Activated naive CD8-positive, alpha-beta T cell treated with anti-CD3 and anti-CD28 coated beads, Interleukin-2, amount 10 ng/mL, durations not matched to agents 7 days and 5 days (primary cell): Measurements from ENCODE around the gene CBX1. TPM values are rescaled to one million over a fixed set of nuclear protein-coding genes. Genes with fewer than 3 reads are reported as not detected.
A peak's percentile ranks its signal among the peaks of the same experiment; 100 is the strongest.

ENCODE experiments used
- ATAC-seq: fragments of 150-1000 bp; cut with Tn5 transposase; one replicate; pipeline ENCODE4 v1.10.0; 2021; ENCODE audit warnings: low read depth, moderate library complexity
- POLR2A ChIA-PET: fragments of 350-600 bp; sonication (Branson Sonifier 250); formaldehyde crosslinking; loops from one replicate; lab custom pipeline; 2021; ENCODE audit warnings: antibody characterized with exemption; lab: Charles Lee
- DNase-seq: peaks from one replicate; pipeline ENCODE4 v3.0.0; 2021
- H3K27ac Mint-ChIP-seq: one replicate; pipeline ENCODE4 v1.8.0; 2022; ENCODE audit warnings: mild to moderate bottlenecking, mixed read lengths
- H3K27me3 Mint-ChIP-seq: one replicate; pipeline ENCODE4 v1.8.0; 2022; ENCODE audit warnings: mild to moderate bottlenecking, moderate library complexity, mixed read lengths
- H3K36me3 Mint-ChIP-seq: one replicate; pipeline ENCODE4 v1.8.0; 2021; ENCODE audit warnings: mild to moderate bottlenecking, mixed read lengths
- H3K4me1 Mint-ChIP-seq: one replicate; pipeline ENCODE4 v1.8.0; 2021; ENCODE audit warnings: mixed read lengths
- H3K4me3 Mint-ChIP-seq: one replicate; pipeline ENCODE4 v1.8.0; 2022; ENCODE audit warnings: mild to moderate bottlenecking, moderate library complexity, mixed read lengths
- H3K9me3 Mint-ChIP-seq: one replicate; pipeline ENCODE4 v1.8.0; 2021; ENCODE audit warnings: mixed read lengths
- total RNA-seq, 2 experiments: library from RNA; stranded (reverse); gene quantifications; one replicate each; pipeline ENCODE4 v1.2.3, GENCODE V29; 2021

Gene CBX1
- 10 to 100 TPM; 55.1 to 56.0 TPM for total RNA-seq

GRCh38 chr17:48101012-48101720 lies at the start of gene CBX1:
Gene CBX1, minus strand, starts transcription at chr17:48101478. Its CDS starts 24,474 bp downstream, at chr17:48077004.
- POLR2A ChIA-PET, result interaction anchor here (0.6 to 5.9 kb wide), 5 partner anchors 11 to 1510 kb away, joined by 3 to 45 read pairs (median 3); partner anchors contain the start of gene NFE2L1
- Mint-ChIP-seq H3K4me1 (peaks cover 41% of the 10 kb centered on the region), H3K27me3 (no peaks in the 10 kb centered on the region), H3K9me3 (no peaks in the 10 kb centered on the region), H3K27ac (peak within 1 kb of the TSS; percentile 94), H3K36me3 (peaks cover 13% of the 10 kb centered on the region), H3K4me3 (peak within 1 kb of the TSS; percentile 97)
- peak; percentile 97 for ATAC-seq
- DNase-seq, result peak; percentile 97

GRCh38 chr17:48150597-48151001 lies 49.3 kb upstream of the CBX1 start:
- Mint-ChIP-seq H3K27ac (no peak overlapping the region), H3K36me3 (peaks cover 15% of the 10 kb centered on the region), H3K4me3 (no peak overlapping the region), H3K27me3 (no peaks in the 10 kb centered on the region), H3K9me3 (no peaks in the 10 kb centered on the region), H3K4me1 (peaks cover 2% of the 10 kb centered on the region)
- ATAC-seq (no peak), DNase-seq (no peak)
- POLR2A ChIA-PET, result no interaction called here

- peaks cover 2% of the 10 kb centered on the region for H3K4me1 Mint-ChIP-seq
- H3K27ac Mint-ChIP-seq, result no peak overlapping the region
- H3K4me3 Mint-ChIP-seq, result no peak overlapping the region
- H3K36me3 Mint-ChIP-seq, result peaks cover 17% of the 10 kb centered on the region
- H3K9me3 Mint-ChIP-seq, result no peaks in the 10 kb centered on the region
- POLR2A ChIA-PET, result no interaction called here
- DNase-seq, result no peak
- ATAC-seq, result no peak
- H3K27me3 Mint-ChIP-seq, result no peaks in the 10 kb centered on the region
Observed at GRCh38 chr17:48149787-48150463, 48.6 kb upstream of the CBX1 start.

- Mint-ChIP-seq H3K4me3 (no peak overlapping the region), H3K9me3 (no peaks in the 10 kb centered on the region), H3K27ac (no peak overlapping the region), H3K27me3 (no peaks in the 10 kb centered on the region), H3K4me1 (peaks cover under 1% of the 10 kb centered on the region), H3K36me3 (peaks cover 16% of the 10 kb centered on the region)
- ATAC-seq, result no peak
- DNase-seq, result no peak
- POLR2A ChIA-PET, result no interaction called here
Observed at GRCh38 chr17:48148854-48149786, 47.8 kb upstream of the CBX1 start.

- H3K9me3 Mint-ChIP-seq, result no peaks in the 10 kb centered on the region
- H3K4me3 Mint-ChIP-seq, result no peak overlapping the region
- peaks cover 17% of the 10 kb centered on the region for H3K36me3 Mint-ChIP-seq
- no peak for ATAC-seq
- H3K4me1 Mint-ChIP-seq, result no peaks in the 10 kb centered on the region
- no peaks in the 10 kb centered on the region for H3K27me3 Mint-ChIP-seq
- no peak for DNase-seq
- POLR2A ChIA-PET, result no interaction called here
- H3K27ac Mint-ChIP-seq, result no peak overlapping the region
Observed at GRCh38 chr17:48148029-48148770, 46.9 kb upstream of the CBX1 start.

GRCh38 chr17:48144976-48145798 lies 43.9 kb upstream of the CBX1 start:
- POLR2A ChIA-PET, result no interaction called here
- peaks cover 23% of the 10 kb centered on the region for H3K36me3 Mint-ChIP-seq
- DNase-seq, result no peak
- H3K9me3 Mint-ChIP-seq, result no peaks in the 10 kb centered on the region
- no peak overlapping the region for H3K27ac Mint-ChIP-seq
- H3K4me1 Mint-ChIP-seq, result peaks cover 9% of the 10 kb centered on the region
- ATAC-seq, result no peak
- no peak overlapping the region for H3K4me3 Mint-ChIP-seq
- no peaks in the 10 kb centered on the region for H3K27me3 Mint-ChIP-seq

GRCh38 chr17:48144231-48144630 lies 43.0 kb upstream of the CBX1 start:
- ATAC-seq (no peak), DNase-seq (no peak)
- POLR2A ChIA-PET, result no interaction called here
- no peaks in the 10 kb centered on the region for H3K9me3 Mint-ChIP-seq
- H3K4me3 Mint-ChIP-seq, result no peak overlapping the region
- H3K4me1 Mint-ChIP-seq, result peaks cover 12% of the 10 kb centered on the region
- H3K36me3 Mint-ChIP-seq, result peaks cover 26% of the 10 kb centered on the region
- H3K27ac Mint-ChIP-seq, result no peak overlapping the region
- no peaks in the 10 kb centered on the region for H3K27me3 Mint-ChIP-seq

GRCh38 chr17:48143629-48144028 lies 42.4 kb upstream of the CBX1 start:
- Mint-ChIP-seq H3K4me1 (peaks cover 12% of the 10 kb centered on the region), H3K27me3 (no peaks in the 10 kb centered on the region), H3K27ac (no peak overlapping the region), H3K4me3 (no peak overlapping the region), H3K36me3 (peaks cover 24% of the 10 kb centered on the region), H3K9me3 (no peaks in the 10 kb centered on the region)
- POLR2A ChIA-PET, result interaction anchor here (0.5 kb wide), 1 partner anchor 128 kb away, joined by 3 read pairs; no protein-coding TSS in a partner anchor
- no peak for DNase-seq
- no peak for ATAC-seq

- Mint-ChIP-seq H3K4me1 (peaks cover 15% of the 10 kb centered on the region), H3K36me3 (peaks cover 17% of the 10 kb centered on the region), H3K9me3 (no peaks in the 10 kb centered on the region), H3K27me3 (no peaks in the 10 kb centered on the region), H3K27ac (peak overlapping the region; percentile 62), H3K4me3 (no peak overlapping the region)
- DNase-seq (no peak), ATAC-seq (no peak)
- POLR2A ChIA-PET, result interaction anchor here (0.7 kb wide), 1 partner anchor 17 kb away, joined by 3 read pairs; no protein-coding TSS in a partner anchor
Observed at GRCh38 chr17:48139944-48140343, 38.7 kb upstream of the CBX1 start.

- POLR2A ChIA-PET, result interaction anchor here (0.6 kb wide), 1 partner anchor 649 kb away, joined by 4 read pairs; no protein-coding TSS in a partner anchor
- Mint-ChIP-seq H3K27ac (peak overlapping the region; percentile 68), H3K9me3 (no peaks in the 10 kb centered on the region), H3K36me3 (peaks cover 15% of the 10 kb centered on the region), H3K4me3 (no peak overlapping the region), H3K4me1 (peaks cover 15% of the 10 kb centered on the region), H3K27me3 (no peaks in the 10 kb centered on the region)
- no peak for ATAC-seq
- DNase-seq, result no peak
Observed at GRCh38 chr17:48137656-48138055, 36.4 kb upstream of the CBX1 start.

GRCh38 chr17:48134912-48135480 lies 33.7 kb upstream of the CBX1 start:
- Mint-ChIP-seq H3K27ac (no peak overlapping the region), H3K4me1 (peaks cover 5% of the 10 kb centered on the region), H3K4me3 (no peak overlapping the region), H3K27me3 (no peaks in the 10 kb centered on the region), H3K36me3 (peaks cover 5% of the 10 kb centered on the region), H3K9me3 (no peaks in the 10 kb centered on the region)
- no peak for DNase-seq
- POLR2A ChIA-PET, result interaction anchor here (0.6 kb wide), 1 partner anchor 8 kb away, joined by 4 read pairs; no protein-coding TSS in a partner anchor
- ATAC-seq, result peak; percentile 35
